ENCODE measurements around the gene SSR2. TPM values are rescaled to one million over a fixed set of nuclear protein-coding genes. Genes with fewer than 3 reads are reported as not detected.

SSR2 gene
- polyA plus RNA-seq, 1 of the 3 experiments (the other 2 are of a cell fraction): 1,136 TPM

DNA sequence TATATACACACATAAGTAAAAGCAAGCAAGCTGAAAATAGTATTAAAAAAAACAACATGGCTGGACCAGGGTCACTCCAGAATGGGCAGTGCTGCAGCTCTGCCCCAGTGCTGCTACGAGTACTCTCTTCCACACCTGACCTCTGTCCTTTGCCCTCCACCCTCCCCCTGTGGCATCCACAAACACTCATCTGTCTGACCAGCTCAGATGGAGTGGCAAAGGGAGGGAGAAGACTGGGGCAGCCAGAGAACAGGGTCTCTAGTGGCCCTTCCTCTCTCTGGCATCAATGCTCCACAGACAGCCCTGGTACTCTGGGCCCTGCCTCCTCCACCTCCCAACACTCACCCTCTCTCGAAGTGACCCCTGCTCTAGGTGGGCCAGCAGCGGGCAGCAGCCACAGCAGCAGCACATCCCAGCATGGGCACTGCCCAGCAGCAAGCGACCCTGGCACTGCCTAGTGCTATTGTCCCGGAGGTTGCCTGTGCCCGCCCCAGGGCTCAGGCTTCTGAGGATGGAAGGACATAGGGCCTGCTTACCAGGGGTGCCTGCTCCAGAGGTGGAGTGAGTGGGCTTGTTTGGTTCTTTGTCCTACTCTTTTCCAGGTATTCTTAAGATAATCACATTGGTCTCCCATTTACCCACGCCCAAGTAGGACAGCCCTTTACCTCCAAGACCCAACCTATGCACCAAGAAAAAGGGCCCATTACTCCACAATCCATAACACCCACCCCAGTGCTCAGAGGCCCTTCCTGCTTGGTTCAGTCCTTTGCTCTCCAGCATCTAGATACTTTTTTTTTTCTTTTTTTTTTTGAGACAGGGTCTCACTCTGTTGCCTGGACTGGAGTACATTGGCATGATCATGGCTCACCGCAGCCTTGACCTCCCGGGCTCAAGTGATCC lies 48.6 kb downstream of the SSR2 start:
- peaks cover 35 to 59% of the 10 kb centered on the region in 2 experiments for H3K4me1 ChIP-seq (ENCODE audit: control insufficient read depth in 1 of 2, insufficient read depth in 2 of 2, low read depth in 1 of 2, low read length in 1 of 2)
- H4K20me1 ChIP-seq (ENCODE audit: insufficient read depth): peaks cover 92% of the 10 kb centered on the region
- peaks cover 15 to 21% of the 10 kb centered on the region in 2 experiments for H3K36me3 ChIP-seq (replicated peaks in 1 of 2; ENCODE audit: control insufficient read depth in 1 of 2, insufficient read depth in 2 of 2, low read length in 1 of 2)
- CTCF ChIA-PET: interaction anchor here (0.5 to 1.3 kb wide), 2 partner anchors 16 to 95 kb away, joined by 3 to 5 read pairs; no protein-coding TSS in a partner anchor
- H3K9ac ChIP-seq: no peak overlapping the region
- no peak overlapping the region for H3K27ac ChIP-seq (ENCODE audit: low read depth in 2 of 2, low read length in 1 of 2)
- H3K4me3 ChIP-seq (ENCODE audit: low read depth in 2 of 2, low read length in 1 of 2): no peak overlapping the region
- no peak overlapping the region for H2AFZ ChIP-seq (ENCODE audit: low read depth)
- peaks cover 100% of the 10 kb centered on the region for H3K79me2 ChIP-seq (ENCODE audit: insufficient read depth)
- H3K4me2 ChIP-seq: no peak overlapping the region
- H3K9me2 ChIP-seq: no peaks in the 10 kb centered on the region
- 91% methylated on average over 4 of the region's 9 CpGs for WGBS (ENCODE audit: low lambda C conversion rate)
- DNase-seq: no peak
- H3K9me3 ChIP-seq: no peaks in the 10 kb centered on the region
- POLR2A ChIA-PET: no interaction called here
- H3K27me3 ChIP-seq (ENCODE audit: insufficient read depth): no peaks in the 10 kb centered on the region
- TF ChIP-seq, protein P1, sequence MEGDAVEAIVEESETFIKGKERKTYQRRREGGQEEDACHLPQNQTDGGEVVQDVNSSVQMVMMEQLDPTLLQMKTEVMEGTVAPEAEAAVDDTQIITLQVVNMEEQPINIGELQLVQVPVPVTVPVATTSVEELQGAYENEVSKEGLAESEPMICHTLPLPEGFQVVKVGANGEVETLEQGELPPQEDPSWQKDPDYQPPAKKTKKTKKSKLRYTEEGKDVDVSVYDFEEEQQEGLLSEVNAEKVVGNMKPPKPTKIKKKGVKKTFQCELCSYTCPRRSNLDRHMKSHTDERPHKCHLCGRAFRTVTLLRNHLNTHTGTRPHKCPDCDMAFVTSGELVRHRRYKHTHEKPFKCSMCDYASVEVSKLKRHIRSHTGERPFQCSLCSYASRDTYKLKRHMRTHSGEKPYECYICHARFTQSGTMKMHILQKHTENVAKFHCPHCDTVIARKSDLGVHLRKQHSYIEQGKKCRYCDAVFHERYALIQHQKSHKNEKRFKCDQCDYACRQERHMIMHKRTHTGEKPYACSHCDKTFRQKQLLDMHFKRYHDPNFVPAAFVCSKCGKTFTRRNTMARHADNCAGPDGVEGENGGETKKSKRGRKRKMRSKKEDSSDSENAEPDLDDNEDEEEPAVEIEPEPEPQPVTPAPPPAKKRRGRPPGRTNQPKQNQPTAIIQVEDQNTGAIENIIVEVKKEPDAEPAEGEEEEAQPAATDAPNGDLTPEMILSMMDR (IDR thresholded peaks at IDR 0.05): no peak
- no peak for TF ChIP-seq TEAD4 (IDR thresholded peaks at IDR 0.05; ENCODE audit: borderline replicate concordance, insufficient read depth)
- no peak for TF ChIP-seq RCOR1 (IDR thresholded peaks at IDR 0.05; ENCODE audit: low read length)
- TF ChIP-seq SIN3A (IDR thresholded peaks at IDR 0.05; ENCODE audit: borderline replicate concordance, low read depth, low read length): no peak
- TF ChIP-seq, protein P2, sequence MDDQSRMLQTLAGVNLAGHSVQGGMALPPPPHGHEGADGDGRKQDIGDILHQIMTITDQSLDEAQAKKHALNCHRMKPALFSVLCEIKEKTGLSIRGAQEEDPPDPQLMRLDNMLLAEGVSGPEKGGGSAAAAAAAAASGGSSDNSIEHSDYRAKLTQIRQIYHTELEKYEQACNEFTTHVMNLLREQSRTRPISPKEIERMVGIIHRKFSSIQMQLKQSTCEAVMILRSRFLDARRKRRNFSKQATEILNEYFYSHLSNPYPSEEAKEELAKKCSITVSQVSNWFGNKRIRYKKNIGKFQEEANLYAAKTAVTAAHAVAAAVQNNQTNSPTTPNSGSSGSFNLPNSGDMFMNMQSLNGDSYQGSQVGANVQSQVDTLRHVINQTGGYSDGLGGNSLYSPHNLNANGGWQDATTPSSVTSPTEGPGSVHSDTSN (IDR thresholded peaks at IDR 0.05): no peak
- no peak for TF ChIP-seq EP300 (IDR thresholded peaks at IDR 0.05; ENCODE audit: borderline replicate concordance in 1 of 2, low read depth in 1 of 2, low read length in 1 of 2)
- no peak for TF ChIP-seq NFIC (IDR thresholded peaks at IDR 0.05; ENCODE audit: borderline replicate concordance)
- no peak for TF ChIP-seq FOSL2 (IDR thresholded peaks at IDR 0.05; ENCODE audit: borderline replicate concordance, low read depth)
- TF ChIP-seq TCF12 (IDR thresholded peaks at IDR 0.05): no peak
- TF ChIP-seq TAF1 (IDR thresholded peaks at IDR 0.05; ENCODE audit: borderline replicate concordance, low read depth, low read length): no peak
- TF ChIP-seq, protein P3, sequence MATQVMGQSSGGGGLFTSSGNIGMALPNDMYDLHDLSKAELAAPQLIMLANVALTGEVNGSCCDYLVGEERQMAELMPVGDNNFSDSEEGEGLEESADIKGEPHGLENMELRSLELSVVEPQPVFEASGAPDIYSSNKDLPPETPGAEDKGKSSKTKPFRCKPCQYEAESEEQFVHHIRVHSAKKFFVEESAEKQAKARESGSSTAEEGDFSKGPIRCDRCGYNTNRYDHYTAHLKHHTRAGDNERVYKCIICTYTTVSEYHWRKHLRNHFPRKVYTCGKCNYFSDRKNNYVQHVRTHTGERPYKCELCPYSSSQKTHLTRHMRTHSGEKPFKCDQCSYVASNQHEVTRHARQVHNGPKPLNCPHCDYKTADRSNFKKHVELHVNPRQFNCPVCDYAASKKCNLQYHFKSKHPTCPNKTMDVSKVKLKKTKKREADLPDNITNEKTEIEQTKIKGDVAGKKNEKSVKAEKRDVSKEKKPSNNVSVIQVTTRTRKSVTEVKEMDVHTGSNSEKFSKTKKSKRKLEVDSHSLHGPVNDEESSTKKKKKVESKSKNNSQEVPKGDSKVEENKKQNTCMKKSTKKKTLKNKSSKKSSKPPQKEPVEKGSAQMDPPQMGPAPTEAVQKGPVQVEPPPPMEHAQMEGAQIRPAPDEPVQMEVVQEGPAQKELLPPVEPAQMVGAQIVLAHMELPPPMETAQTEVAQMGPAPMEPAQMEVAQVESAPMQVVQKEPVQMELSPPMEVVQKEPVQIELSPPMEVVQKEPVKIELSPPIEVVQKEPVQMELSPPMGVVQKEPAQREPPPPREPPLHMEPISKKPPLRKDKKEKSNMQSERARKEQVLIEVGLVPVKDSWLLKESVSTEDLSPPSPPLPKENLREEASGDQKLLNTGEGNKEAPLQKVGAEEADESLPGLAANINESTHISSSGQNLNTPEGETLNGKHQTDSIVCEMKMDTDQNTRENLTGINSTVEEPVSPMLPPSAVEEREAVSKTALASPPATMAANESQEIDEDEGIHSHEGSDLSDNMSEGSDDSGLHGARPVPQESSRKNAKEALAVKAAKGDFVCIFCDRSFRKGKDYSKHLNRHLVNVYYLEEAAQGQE (IDR thresholded peaks at IDR 0.05; ENCODE audit: low read depth, low read length): no peak
- no peak for TF ChIP-seq GATA2 (CRISPR knock-in tag; IDR thresholded peaks at IDR 0.05)
- peaks cover 18% of the 10 kb centered on the region for H3F3A ChIP-seq (replicated peaks; ENCODE audit: insufficient read depth)
